K562 (cell line): ENCODE data around the gene PLOD1. TPM values are rescaled to one million over a fixed set of nuclear protein-coding genes. Genes with fewer than 3 reads are reported as not detected.

Source experiments
- AFF1 ChIP-seq, 2 experiments: fragments of 450-650 bp; IDR thresholded peaks; 2 replicates each; pipeline ENCODE4 v1.6.1; 2018; ENCODE audit warnings: mild to moderate bottlenecking in 2 of 2, low read depth in 1 of 2; ENCODE audit not compliant: partially characterized antibody in 2 of 2
- ERF ChIP-seq: fragments of 450-650 bp; formaldehyde crosslinking; IDR thresholded peaks from 2 replicates; pipeline ENCODE4 v1.4.0; 2020; ENCODE audit warnings: mild to moderate bottlenecking, mixed read lengths
- ESRRB ChIP-seq: fragments of 250-450 bp; sonication (Bioruptor Pico); IDR thresholded peaks from 2 replicates; pipeline ENCODE4 v1.5.0; 2020; ENCODE audit warnings: mild to moderate bottlenecking, moderate library complexity, borderline replicate concordance
- PHF20 ChIP-seq: fragments of 450-650 bp; IDR thresholded peaks from 2 replicates; pipeline ENCODE4 v1.6.1; 2018; ENCODE audit not compliant: partially characterized antibody
- POLR2B ChIP-seq: fragments of 450-650 bp; IDR thresholded peaks from 2 replicates; pipeline ENCODE4 v1.6.1; 2018; ENCODE audit warnings: low read depth; ENCODE audit not compliant: partially characterized antibody
- SIN3B ChIP-seq: fragments of 450-650 bp; IDR thresholded peaks from 2 replicates; pipeline ENCODE4 v1.6.1; 2017; ENCODE audit warnings: low read depth, mild to moderate bottlenecking, moderate library complexity
- TAF7 ChIP-seq: fragments of 450-650 bp; IDR thresholded peaks from 2 replicates; pipeline ENCODE4 v1.6.1; 2016; ENCODE audit warnings: missing genetic modification characterization, missing compliant biosample characterization
- TAL1 ChIP-seq: fragments of 450-650 bp; IDR thresholded peaks from 2 replicates; pipeline ENCODE4 v1.6.1; 2016; ENCODE audit warnings: mild to moderate bottlenecking
- ZKSCAN1 ChIP-seq: fragments of 150-350 bp; IDR thresholded peaks from 2 replicates; pipeline ENCODE4 v1.6.1; 2016; ENCODE audit warnings: low read depth, low read length
- ZNF133 ChIP-seq: fragments of 250-450 bp; sonication (Bioruptor Pico); IDR thresholded peaks from 2 replicates; pipeline ENCODE4 v1.4.0; 2020; ENCODE audit warnings: mild to moderate bottlenecking
- ZNF282 ChIP-seq: sonication (generic); formaldehyde crosslinking; IDR thresholded peaks from 2 replicates; pipeline ENCODE4 v1.8.1; 2023; ENCODE audit warnings: missing genetic modification reagents
- ZNF395 ChIP-seq: fragments of 200-800 bp; sonication (Bioruptor generic); IDR thresholded peaks from 2 replicates; pipeline ENCODE4 v1.6.1; 2017; ENCODE audit warnings: missing genetic modification characterization, missing compliant biosample characterization
- ZNF592 ChIP-seq: fragments of 450-650 bp; IDR thresholded peaks from 2 replicates; pipeline ENCODE4 v1.6.1; 2017; ENCODE audit warnings: antibody characterized with exemption, mild to moderate bottlenecking
- ZNF717 ChIP-seq: fragments of 250-450 bp; sonication (Bioruptor Pico); IDR thresholded peaks from 2 replicates; pipeline ENCODE4 v1.5.0; 2021
- ZNF75A ChIP-seq: fragments of 450-650 bp; formaldehyde crosslinking; IDR thresholded peaks from 2 replicates; pipeline ENCODE4 v1.4.0; 2020; ENCODE audit warnings: mild to moderate bottlenecking
- ZNF780A ChIP-seq: fragments of 250-450 bp; sonication (Bioruptor Pico); IDR thresholded peaks from 2 replicates; pipeline ENCODE4 v1.5.0; 2021; ENCODE audit warnings: mild to moderate bottlenecking
- polyA plus RNA-seq, 8 experiments: library from polyadenylated mRNA; depleted of rRNA in 4 of 8; stranded (reverse) in 5 of 8; unstranded in 3 of 8; fragments of >200 nt; fragmentation: Nextera tagmentation in 2 of 8; fragmentation: Illumina TruSeq in 1 of 8; extraction: Ambion mirVana in 2 of 8; extraction: Trizol in 1 of 8; gene quantifications; 2 replicates each; pipeline versions ENCODE4 v1.2.1 to v1.2.3, GENCODE V29; 2011 to 2014; ENCODE audit warnings: inconsistent platforms in 1 of 8, missing spikeins in 1 of 8
- total RNA-seq, 7 experiments: library from RNA; depleted of rRNA in 6 of 7; stranded (reverse); fragments of >200 nt in 6 of 7; fragmentation: Illumina TruSeq in 2 of 7; extraction: Trizol in 2 of 7; gene quantifications; 2 replicates each; pipeline versions ENCODE4 v1.2.1 to v1.2.3, GENCODE V29; 2011 to 2021; ENCODE audit warnings: low replicate concordance in 1 of 7
- TF ChIP-seq, protein P1 (sequence below): fragments of 450-650 bp; formaldehyde crosslinking; IDR thresholded peaks from 2 replicates; pipeline ENCODE4 v1.4.0; 2020; ENCODE audit warnings: mild to moderate bottlenecking, moderate library complexity

PLOD1 gene
- total and polyA plus RNA-seq, 9 of the 15 experiments (the other 6 are each of a cell fraction or from before 2014, with no cell fraction given): 16.6 to 90.8 (median 52.7) TPM

DNA sequence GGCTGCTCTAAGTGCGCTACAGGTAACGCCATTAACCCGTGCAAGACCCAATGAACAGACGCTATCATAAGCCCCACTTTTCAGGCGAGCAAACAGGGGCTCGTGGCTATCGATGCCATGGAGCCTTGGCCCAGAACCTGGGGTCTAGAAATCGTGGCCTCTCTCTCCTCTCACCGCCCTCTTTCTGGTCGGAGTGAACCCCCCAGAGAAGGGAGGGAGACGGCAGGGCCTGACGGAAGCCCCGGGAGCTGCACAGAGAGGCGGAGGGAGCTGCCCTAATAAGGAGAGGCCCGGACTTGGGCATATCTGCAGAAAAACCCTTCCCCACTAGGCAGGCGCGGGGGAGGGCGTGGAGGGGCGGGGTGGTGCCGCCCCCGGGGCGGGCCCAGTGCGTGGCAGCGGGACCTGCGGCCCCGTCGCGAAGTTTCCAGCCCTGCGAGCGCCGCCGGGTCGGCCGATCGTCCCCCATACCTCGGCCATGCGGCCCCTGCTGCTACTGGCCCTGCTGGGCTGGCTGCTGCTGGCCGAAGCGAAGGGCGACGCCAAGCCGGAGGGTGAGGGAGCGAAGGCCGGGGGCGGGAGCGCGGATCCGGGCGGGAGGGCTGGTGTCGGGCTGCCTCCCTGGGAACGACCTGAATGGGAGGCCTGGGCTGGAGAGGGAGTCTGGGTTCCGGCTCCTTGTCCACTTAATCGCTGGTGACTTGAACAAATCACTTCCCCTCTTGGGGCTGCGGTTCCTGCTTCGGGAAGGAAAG, at the start of gene PLOD1 (continued):
- TF ChIP-seq ERF (CRISPR knock-in tag) (no peak), ZNF780A (CRISPR knock-in tag) (no peak), ZNF395 (CRISPR knock-in tag) (peak; percentile 86), ZNF282 (no peak; the same call in 1 of the 2 replicates), SIN3B (peak; percentile 28; the same call in 1 of the 2 replicates), PHF20 (peak; percentile 81), ZNF717 (CRISPR knock-in tag) (no peak), ZNF592 (peak; percentile 76), ZKSCAN1 (peak; percentile 55; the same call in 1 of the 2 replicates), ZNF75A (CRISPR knock-in tag) (no peak), TAF7 (tag) (peak; percentile 52; the same call in 1 of the 2 replicates), AFF1 (IDR thresholded peaks at IDR 0.05; ENCODE audit: low read depth in 1 of 2, partially characterized antibody in 2 of 2) (peak in 1 of 2 experiments; percentile 74), TAL1 (peak; percentile 18; the same call in 1 of the 2 replicates), POLR2B (peak; percentile 83), ZNF133 (no peak), ESRRB (CRISPR knock-in tag) (no peak)
- TF ChIP-seq, protein P1, sequence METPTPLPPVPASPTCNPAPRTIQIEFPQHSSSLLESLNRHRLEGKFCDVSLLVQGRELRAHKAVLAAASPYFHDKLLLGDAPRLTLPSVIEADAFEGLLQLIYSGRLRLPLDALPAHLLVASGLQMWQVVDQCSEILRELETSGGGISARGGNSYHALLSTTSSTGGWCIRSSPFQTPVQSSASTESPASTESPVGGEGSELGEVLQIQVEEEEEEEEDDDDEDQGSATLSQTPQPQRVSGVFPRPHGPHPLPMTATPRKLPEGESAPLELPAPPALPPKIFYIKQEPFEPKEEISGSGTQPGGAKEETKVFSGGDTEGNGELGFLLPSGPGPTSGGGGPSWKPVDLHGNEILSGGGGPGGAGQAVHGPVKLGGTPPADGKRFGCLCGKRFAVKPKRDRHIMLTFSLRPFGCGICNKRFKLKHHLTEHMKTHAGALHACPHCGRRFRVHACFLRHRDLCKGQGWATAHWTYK (CRISPR knock-in tag): peak; percentile 28; the same call in 1 of the 2 replicates
